ENCODE results near the gene PALM2AKAP2.

GRCh38 chr9:109787735-109788134 lies 7.7 kb downstream of the PALM2AKAP2 start:
- TF ChIP-seq POLR2A (IDR thresholded peaks at IDR 0.05) (no peak), EP300 (IDR thresholded peaks at IDR 0.05) (no peak)
